Measurements from ENCODE around the gene METTL1. TPM values are rescaled to one million over a fixed set of nuclear protein-coding genes. Genes with fewer than 3 reads are reported as not detected.

The METTL1 gene
- total RNA-seq, 1 experiment from 2014 or later: 4.3 TPM

GRCh38 chr12:57737467-57738460, 34.1 kb downstream of the METTL1 start:
- no peak for DNase-seq (ENCODE audit: low spot score)

- DNase-seq (ENCODE audit: low spot score): no peak
Measured at GRCh38 chr12:57736741-57737466, 35.0 kb downstream of the METTL1 start.

- peak; percentile 27 for DNase-seq (ENCODE audit: low spot score)
Measured at GRCh38 chr12:57735952-57736740, 35.8 kb downstream of the METTL1 start.

GRCh38 chr12:57735198-57735855, 36.6 kb downstream of the METTL1 start:
- DNase-seq (ENCODE audit: low spot score): no peak

GRCh38 chr12:57734591-57734990, 37.3 kb downstream of the METTL1 start:
- DNase-seq (ENCODE audit: low spot score): no peak

GRCh38 chr12:57733928-57734327, 38.0 kb downstream of the METTL1 start:
- no peak for DNase-seq (ENCODE audit: low spot score)

- DNase-seq (ENCODE audit: low spot score): no peak
Measured at GRCh38 chr12:57732726-57733593, 38.9 kb downstream of the METTL1 start.

- no peak for DNase-seq (ENCODE audit: low spot score)
Measured at GRCh38 chr12:57732270-57732669, 39.6 kb downstream of the METTL1 start.

GRCh38 chr12:57731411-57732080, 40.4 kb downstream of the METTL1 start:
- no peak for DNase-seq (ENCODE audit: low spot score)

GRCh38 chr12:57730336-57731067, 41.4 kb downstream of the METTL1 start:
- no peak for DNase-seq (ENCODE audit: low spot score)

- DNase-seq (ENCODE audit: low spot score): no peak
Measured at GRCh38 chr12:57729321-57729844, 42.5 kb downstream of the METTL1 start.

GRCh38 chr12:57727758-57728395, 44.0 kb downstream of the METTL1 start:
- no peak for DNase-seq (ENCODE audit: low spot score)

- no peak for DNase-seq (ENCODE audit: low spot score)
Measured at GRCh38 chr12:57726884-57727757, 44.8 kb downstream of the METTL1 start.

GRCh38 chr12:57726151-57726883, 45.6 kb downstream of the METTL1 start:
- DNase-seq (ENCODE audit: low spot score): peak; percentile 83

GRCh38 chr12:57725851-57726150, 46.1 kb downstream of the METTL1 start:
- no peak for DNase-seq (ENCODE audit: low spot score)

GRCh38 chr12:57724936-57725740, 46.8 kb downstream of the METTL1 start:
- DNase-seq (ENCODE audit: low spot score): no peak
